Endothelial cell (in vitro differentiated cells): ENCODE results near the gene BMP2K. TPM values are rescaled to one million over a fixed set of nuclear protein-coding genes. Genes with fewer than 3 reads are reported as not detected.

ENCODE experiments used
- DNase-seq: peaks from one replicate; pipeline ENCODE4 v3.0.0; 2021; ENCODE audit warnings: low spot score
- H3K27ac Mint-ChIP-seq: one replicate; pipeline ENCODE4 v1.8.0; 2021; ENCODE audit warnings: mixed read lengths, inconsistent platforms; ENCODE audit not compliant: unreplicated experiment
- H3K27me3 Mint-ChIP-seq: one replicate; pipeline ENCODE4 v1.8.0; 2021; ENCODE audit warnings: mild to moderate bottlenecking, moderate library complexity, mixed read lengths, inconsistent platforms; ENCODE audit not compliant: unreplicated experiment
- H3K36me3 Mint-ChIP-seq: one replicate; pipeline ENCODE4 v1.8.0; 2021; ENCODE audit warnings: mild to moderate bottlenecking, low read depth, mixed read lengths, inconsistent platforms; ENCODE audit not compliant: unreplicated experiment
- H3K4me1 Mint-ChIP-seq: one replicate; pipeline ENCODE4 v1.8.0; 2021; ENCODE audit warnings: mild to moderate bottlenecking, mixed read lengths, inconsistent platforms; ENCODE audit not compliant: unreplicated experiment
- H3K4me3 Mint-ChIP-seq: one replicate; pipeline ENCODE4 v1.8.0; 2021; ENCODE audit warnings: mild to moderate bottlenecking, mixed read lengths, inconsistent platforms; ENCODE audit not compliant: unreplicated experiment
- H3K9me3 Mint-ChIP-seq: one replicate; pipeline ENCODE4 v1.8.0; 2021; ENCODE audit warnings: mixed read lengths, inconsistent platforms; ENCODE audit not compliant: unreplicated experiment
- total RNA-seq: library from RNA; stranded (reverse); fragmentation: NEBNext Ultra II Directional; extraction: Animal tissue kit (Norgen Biotek cat#: 25700); gene quantifications from one replicate; pipeline ENCODE4 v1.2.1, GENCODE V29; 2021; ENCODE audit not compliant: unreplicated experiment
- TF ChIP-seq, protein P1 (sequence below): fragments of 200-600 bp; sonication (generic); IDR thresholded peaks from one replicate; pipeline ENCODE4 v1.5.0; 2021; ENCODE audit warnings: antibody characterized with exemption; ENCODE audit not compliant: unreplicated experiment

Gene BMP2K
- total RNA-seq, 1 donor from 2014 or later, result 270 TPM

DNA sequence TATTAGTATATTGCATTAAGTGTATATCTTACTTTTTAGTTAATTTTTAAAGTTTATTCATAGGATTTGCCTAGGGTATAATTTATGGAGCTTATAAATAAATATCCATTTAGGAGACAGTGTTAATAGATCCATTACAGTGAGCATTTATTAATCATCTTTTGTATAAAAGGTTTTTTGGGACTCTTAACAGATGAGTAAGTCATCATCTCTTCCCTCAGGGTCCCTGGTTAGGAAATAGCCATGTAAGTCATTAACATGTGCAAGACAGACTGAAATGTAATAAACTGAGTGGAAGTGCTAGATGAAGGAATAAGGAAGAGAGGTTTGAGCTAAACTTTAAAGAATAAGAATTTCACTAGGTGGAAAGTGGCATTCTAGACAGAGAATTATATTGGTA, 93.9 kb downstream of the BMP2K start:
- DNase-seq, result no peak
- no peaks in the 10 kb centered on the region for H3K4me1 Mint-ChIP-seq
- peaks cover 3% of the 10 kb centered on the region for H3K27me3 Mint-ChIP-seq
- peaks cover 57% of the 10 kb centered on the region for H3K36me3 Mint-ChIP-seq
- H3K4me3 Mint-ChIP-seq, result no peak overlapping the region
- no peak overlapping the region for H3K27ac Mint-ChIP-seq
- TF ChIP-seq, protein P1, sequence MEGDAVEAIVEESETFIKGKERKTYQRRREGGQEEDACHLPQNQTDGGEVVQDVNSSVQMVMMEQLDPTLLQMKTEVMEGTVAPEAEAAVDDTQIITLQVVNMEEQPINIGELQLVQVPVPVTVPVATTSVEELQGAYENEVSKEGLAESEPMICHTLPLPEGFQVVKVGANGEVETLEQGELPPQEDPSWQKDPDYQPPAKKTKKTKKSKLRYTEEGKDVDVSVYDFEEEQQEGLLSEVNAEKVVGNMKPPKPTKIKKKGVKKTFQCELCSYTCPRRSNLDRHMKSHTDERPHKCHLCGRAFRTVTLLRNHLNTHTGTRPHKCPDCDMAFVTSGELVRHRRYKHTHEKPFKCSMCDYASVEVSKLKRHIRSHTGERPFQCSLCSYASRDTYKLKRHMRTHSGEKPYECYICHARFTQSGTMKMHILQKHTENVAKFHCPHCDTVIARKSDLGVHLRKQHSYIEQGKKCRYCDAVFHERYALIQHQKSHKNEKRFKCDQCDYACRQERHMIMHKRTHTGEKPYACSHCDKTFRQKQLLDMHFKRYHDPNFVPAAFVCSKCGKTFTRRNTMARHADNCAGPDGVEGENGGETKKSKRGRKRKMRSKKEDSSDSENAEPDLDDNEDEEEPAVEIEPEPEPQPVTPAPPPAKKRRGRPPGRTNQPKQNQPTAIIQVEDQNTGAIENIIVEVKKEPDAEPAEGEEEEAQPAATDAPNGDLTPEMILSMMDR, result no peak
- H3K9me3 Mint-ChIP-seq, result no peaks in the 10 kb centered on the region

DNA sequence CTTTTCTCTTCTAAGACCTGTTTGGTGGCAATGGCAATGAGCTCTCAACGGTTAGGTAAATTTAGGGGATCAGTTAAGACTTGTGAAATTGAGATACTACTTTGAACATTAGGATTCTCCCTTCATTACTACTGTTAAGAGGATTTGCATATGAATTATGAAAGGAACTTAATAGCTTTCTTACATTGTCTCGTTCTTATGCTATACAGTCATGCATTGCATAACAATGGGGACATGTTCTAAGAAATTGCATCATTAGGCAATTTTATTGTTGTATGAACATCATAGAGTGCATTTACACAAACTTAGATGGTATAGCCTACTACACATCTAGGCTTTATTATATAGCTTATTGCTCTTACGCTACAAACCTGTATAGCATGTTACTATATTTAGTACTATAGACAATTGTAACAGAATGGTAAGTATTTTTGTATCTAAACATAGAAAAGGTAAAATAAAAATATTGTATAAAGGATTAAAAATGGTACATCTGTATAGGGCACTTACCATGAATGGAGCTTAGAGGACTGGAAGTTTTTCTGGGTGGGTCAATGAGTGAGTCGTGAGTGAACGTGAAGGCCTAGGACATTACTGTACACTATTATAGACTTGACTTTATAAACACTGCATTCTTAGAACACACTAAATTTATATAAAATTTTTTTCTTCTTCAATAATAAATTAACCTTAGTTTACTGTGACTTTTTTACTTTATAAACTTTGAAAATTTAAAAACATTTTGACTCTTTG, 100.6 kb downstream of the BMP2K start:
- no peak for DNase-seq
- TF ChIP-seq, protein P1, result no peak
- Mint-ChIP-seq H3K4me3 (no peak overlapping the region), H3K4me1 (no peaks in the 10 kb centered on the region), H3K9me3 (no peaks in the 10 kb centered on the region), H3K36me3 (peaks cover 27% of the 10 kb centered on the region), H3K27me3 (no peaks in the 10 kb centered on the region), H3K27ac (no peak overlapping the region)

DNA sequence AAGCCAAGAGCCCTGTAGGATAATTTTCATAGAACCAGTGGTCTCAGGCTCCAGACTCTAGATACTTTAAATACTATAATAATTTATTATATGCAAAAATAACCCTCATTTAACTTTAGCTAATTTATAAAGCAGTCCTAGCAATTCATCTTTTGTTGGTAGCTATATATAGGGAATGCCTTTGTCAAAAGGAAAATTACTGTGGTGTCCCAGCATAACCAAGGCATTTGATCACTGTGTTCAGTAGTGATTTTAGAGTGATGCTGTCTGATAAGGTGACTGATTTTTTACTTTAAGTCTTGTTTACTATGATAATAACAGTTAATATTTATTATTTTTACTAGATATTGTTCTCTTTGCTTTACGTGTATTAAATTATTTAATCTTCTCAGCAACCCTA, 101.9 kb downstream of the BMP2K start:
- Mint-ChIP-seq H3K4me1 (no peaks in the 10 kb centered on the region), H3K27ac (no peak overlapping the region), H3K9me3 (no peaks in the 10 kb centered on the region), H3K27me3 (no peaks in the 10 kb centered on the region), H3K4me3 (no peak overlapping the region), H3K36me3 (peaks cover 16% of the 10 kb centered on the region)
- no peak for DNase-seq
- TF ChIP-seq, protein P1, result no peak

DNA sequence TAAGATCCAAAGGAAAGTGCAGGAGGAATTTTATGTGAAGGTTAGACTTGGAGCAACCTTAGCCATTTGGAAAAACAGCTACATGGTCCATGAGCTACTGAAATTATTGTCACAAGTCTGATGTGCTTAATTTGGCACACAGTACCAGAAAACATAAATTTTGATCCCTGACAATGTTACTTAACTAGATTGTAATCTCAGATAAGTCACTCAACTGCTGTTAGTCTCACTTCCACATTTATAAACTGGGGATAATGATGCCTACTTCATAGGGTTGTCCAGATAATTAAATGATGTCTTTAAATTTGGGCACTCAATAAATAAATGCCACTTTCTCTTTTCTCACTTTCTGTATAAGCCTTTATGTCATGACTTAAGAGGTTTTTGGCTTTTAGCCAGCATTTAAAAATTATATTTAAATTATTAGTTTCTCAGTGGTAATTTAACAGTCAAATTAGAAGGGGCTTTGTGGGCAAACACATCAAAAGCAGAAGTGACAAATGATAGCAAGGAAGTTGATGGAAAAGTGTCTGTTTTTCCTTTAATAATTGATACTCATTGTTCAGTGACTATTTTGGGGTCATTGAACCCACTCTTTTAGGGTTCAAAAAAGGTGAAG, 104.8 kb downstream of the BMP2K start:
- no peaks in the 10 kb centered on the region for H3K9me3 Mint-ChIP-seq
- H3K27me3 Mint-ChIP-seq, result no peaks in the 10 kb centered on the region
- H3K4me3 Mint-ChIP-seq, result no peak overlapping the region
- peaks cover 12% of the 10 kb centered on the region for H3K36me3 Mint-ChIP-seq
- H3K4me1 Mint-ChIP-seq, result peaks cover 5% of the 10 kb centered on the region
- H3K27ac Mint-ChIP-seq, result no peak overlapping the region
- DNase-seq, result no peak
- TF ChIP-seq, protein P1, result no peak

DNA sequence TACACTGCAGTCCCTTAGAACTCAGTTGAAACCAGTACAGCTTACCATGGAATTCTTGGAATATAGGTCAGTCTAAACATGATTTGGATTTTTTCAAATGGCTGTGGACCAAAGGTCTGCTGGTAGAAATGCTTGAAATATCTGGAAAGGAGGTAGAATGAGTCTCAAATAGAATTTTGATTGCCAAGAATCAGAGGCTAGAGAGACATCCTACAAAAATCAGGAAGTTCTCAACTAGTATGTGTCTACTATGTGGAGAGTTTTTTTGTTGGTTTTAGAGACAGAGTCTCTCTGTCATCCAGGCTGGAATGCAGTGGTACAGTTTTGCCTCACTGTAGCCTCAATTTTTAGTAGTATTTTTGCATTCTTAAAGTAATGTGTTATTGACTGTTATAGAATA, 109.4 kb downstream of the BMP2K start:
- Mint-ChIP-seq H3K4me3 (peak overlapping the region; percentile 16), H3K27ac (peak overlapping the region; percentile 49), H3K9me3 (no peaks in the 10 kb centered on the region), H3K36me3 (peaks cover 34% of the 10 kb centered on the region), H3K27me3 (no peaks in the 10 kb centered on the region), H3K4me1 (peaks cover 16% of the 10 kb centered on the region)
- TF ChIP-seq, protein P1, result no peak
- DNase-seq, result no peak
